Activated CD4-positive, alpha-beta T cell treated with anti-CD3 and anti-CD28 coated beads, Interleukin-2, amount 10 ng/mL, durations not matched to agents 7 days and 5 days (primary cell): Measurements from ENCODE around the gene CARD19. TPM values are rescaled to one million over a fixed set of nuclear protein-coding genes. Genes with fewer than 3 reads are reported as not detected.

Experiments used
- CTCF ChIA-PET: fragments of 350-600 bp; sonication (Branson Sonifier 250); formaldehyde crosslinking; loops from one replicate; lab custom pipeline; 2021; ENCODE audit warnings: antibody characterized with exemption; lab: Charles Lee
- POLR2A ChIA-PET: fragments of 350-600 bp; sonication (Branson Sonifier 250); formaldehyde crosslinking; loops from one replicate; lab custom pipeline; 2021; ENCODE audit warnings: antibody characterized with exemption; lab: Charles Lee
- DNase-seq: peaks from one replicate; pipeline ENCODE4 v3.0.0-alpha.2; 2020
- H3K27ac Mint-ChIP-seq: one replicate; pipeline ENCODE4 v1.8.0; 2021; ENCODE audit warnings: mild to moderate bottlenecking, moderate library complexity, mixed read lengths
- H3K27me3 Mint-ChIP-seq: one replicate; pipeline ENCODE4 v1.8.0; 2021; ENCODE audit warnings: mixed read lengths
- H3K36me3 Mint-ChIP-seq: one replicate; pipeline ENCODE4 v1.8.0; 2021; ENCODE audit warnings: low read depth, mixed read lengths
- H3K4me1 Mint-ChIP-seq: one replicate; pipeline ENCODE4 v1.8.0; 2021; ENCODE audit warnings: mixed read lengths
- H3K4me3 Mint-ChIP-seq: one replicate; pipeline ENCODE4 v1.8.0; 2021; ENCODE audit warnings: mild to moderate bottlenecking, moderate library complexity, mixed read lengths
- H3K9me3 Mint-ChIP-seq: one replicate; pipeline ENCODE4 v1.8.0; 2021; ENCODE audit warnings: mixed read lengths
- total RNA-seq, 2 experiments: library from RNA; stranded (reverse); gene quantifications; one replicate each; pipeline ENCODE4 v1.2.3, GENCODE V29; 2021

Gene CARD19
- total RNA-seq, 2 experiments from 2014 or later: 40.3 to 42.6 TPM

- Mint-ChIP-seq H3K9me3 (no peaks in the 10 kb centered on the region), H3K27me3 (no peaks in the 10 kb centered on the region), H3K27ac (no peak overlapping the region), H3K4me3 (no peak overlapping the region), H3K4me1 (peaks cover 46% of the 10 kb centered on the region), H3K36me3 (peaks cover 59% of the 10 kb centered on the region)
- ChIA-PET CTCF (interaction anchor here (1.1 kb wide), 1 partner anchor 9 kb away, joined by 3 read pairs; no protein-coding TSS in a partner anchor), POLR2A (no interaction called here)
- DNase-seq: no peak
Observed at GRCh38 chr9:93071464-93071863, 24.6 kb upstream of the CARD19 start.

GRCh38 chr9:93072383-93072795 lies 23.6 kb upstream of the CARD19 start:
- ChIA-PET POLR2A (no interaction called here), CTCF (interaction anchor here (1.0 to 1.2 kb wide), 2 partner anchors 8 to 10 kb away, joined by 4 to 7 read pairs; no protein-coding TSS in a partner anchor)
- no peaks in the 10 kb centered on the region for H3K27me3 Mint-ChIP-seq
- peaks cover 42% of the 10 kb centered on the region for H3K4me1 Mint-ChIP-seq
- H3K27ac Mint-ChIP-seq: peak overlapping the region; percentile 6
- H3K9me3 Mint-ChIP-seq: no peaks in the 10 kb centered on the region
- peaks cover 59% of the 10 kb centered on the region for H3K36me3 Mint-ChIP-seq
- DNase-seq: no peak
- H3K4me3 Mint-ChIP-seq: no peak overlapping the region

GRCh38 chr9:93076101-93076791 lies 19.8 kb upstream of the CARD19 start:
- H3K4me3 Mint-ChIP-seq: no peak overlapping the region
- DNase-seq: no peak
- peaks cover 50% of the 10 kb centered on the region for H3K36me3 Mint-ChIP-seq
- POLR2A ChIA-PET: no interaction called here
- H3K27ac Mint-ChIP-seq: no peak overlapping the region
- no peaks in the 10 kb centered on the region for H3K9me3 Mint-ChIP-seq
- H3K27me3 Mint-ChIP-seq: no peaks in the 10 kb centered on the region
- CTCF ChIA-PET: interaction anchor here (0.5 to 2.0 kb wide), 7 partner anchors 12 to 104 kb away, joined by 3 to 7 read pairs (median 3); no protein-coding TSS in a partner anchor
- peaks cover 29% of the 10 kb centered on the region for H3K4me1 Mint-ChIP-seq

DNA sequence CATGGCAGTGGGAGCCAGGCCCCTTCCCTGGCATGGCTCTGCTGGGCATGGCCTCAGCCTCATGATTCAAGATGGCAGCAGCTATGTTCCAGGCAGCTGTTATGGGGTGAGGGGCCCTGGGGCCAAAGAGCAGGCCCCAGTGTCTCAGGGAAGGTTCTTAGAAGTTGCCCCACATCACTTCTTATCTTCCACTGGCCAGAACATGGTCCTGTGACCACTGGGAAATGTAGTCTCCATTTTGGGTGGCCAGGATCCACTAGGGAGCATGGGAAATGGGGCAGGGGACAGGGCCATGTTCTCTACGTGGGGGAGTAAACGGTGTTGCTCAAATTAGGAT lies 19.3 kb upstream of the CARD19 start:
- Mint-ChIP-seq H3K36me3 (peaks cover 51% of the 10 kb centered on the region), H3K4me3 (no peak overlapping the region)

GRCh38 chr9:93077367-93077766 lies 18.6 kb upstream of the CARD19 start:
- CTCF ChIA-PET: no interaction called here
- H3K27ac Mint-ChIP-seq: no peak overlapping the region
- POLR2A ChIA-PET: no interaction called here
- H3K27me3 Mint-ChIP-seq: no peaks in the 10 kb centered on the region
- DNase-seq: no peak
- H3K4me1 Mint-ChIP-seq: peaks cover 33% of the 10 kb centered on the region
- H3K4me3 Mint-ChIP-seq: no peak overlapping the region
- H3K9me3 Mint-ChIP-seq: no peaks in the 10 kb centered on the region
- H3K36me3 Mint-ChIP-seq: peaks cover 53% of the 10 kb centered on the region

More for the DNA sequence above, 19.3 kb upstream of the CARD19 start:
- ChIA-PET CTCF (interaction anchor here (1.1 to 2.0 kb wide), 2 partner anchors 16 to 32 kb away, joined by 3 to 6 read pairs; no protein-coding TSS in a partner anchor), POLR2A (no interaction called here)
- no peak for DNase-seq
- H3K9me3 Mint-ChIP-seq: no peaks in the 10 kb centered on the region
- H3K27me3 Mint-ChIP-seq: no peaks in the 10 kb centered on the region
- H3K4me1 Mint-ChIP-seq: peaks cover 29% of the 10 kb centered on the region
- no peak overlapping the region for H3K27ac Mint-ChIP-seq

DNA sequence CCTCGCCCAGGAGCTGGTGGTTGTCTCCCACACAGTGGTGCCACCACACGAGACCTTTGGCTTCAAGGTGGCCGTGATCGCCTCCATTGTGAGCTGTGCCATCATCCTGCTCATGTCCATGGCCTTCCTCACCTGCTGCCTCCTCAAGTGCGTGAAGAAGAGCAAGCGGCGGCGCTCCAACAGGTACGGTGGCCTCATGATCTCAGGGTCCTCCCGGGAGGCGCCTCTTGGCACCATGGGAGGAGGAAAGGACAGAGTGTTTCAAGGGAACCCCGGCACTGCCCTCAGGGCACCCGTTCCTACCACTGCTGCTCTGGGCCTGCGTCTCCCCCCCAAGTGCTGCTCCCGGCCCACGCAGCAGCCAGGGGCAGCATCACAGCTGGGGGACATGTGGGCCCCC lies 18.2 kb upstream of the CARD19 start:
- Mint-ChIP-seq H3K36me3 (peaks cover 53% of the 10 kb centered on the region), H3K9me3 (no peaks in the 10 kb centered on the region), H3K4me3 (no peak overlapping the region), H3K27me3 (no peaks in the 10 kb centered on the region), H3K27ac (no peak overlapping the region), H3K4me1 (peaks cover 34% of the 10 kb centered on the region)
- ChIA-PET CTCF (no interaction called here), POLR2A (no interaction called here)
- no peak for DNase-seq

GRCh38 chr9:93079371-93079770 lies 16.6 kb upstream of the CARD19 start:
- DNase-seq: no peak
- ChIA-PET CTCF (interaction anchor here (0.9 to 1.6 kb wide), 3 partner anchors 11 to 76 kb away, joined by 3 to 5 read pairs (median 3); no protein-coding TSS in a partner anchor), POLR2A (no interaction called here)
- H3K36me3 Mint-ChIP-seq: peaks cover 58% of the 10 kb centered on the region
- H3K9me3 Mint-ChIP-seq: no peaks in the 10 kb centered on the region
- H3K4me1 Mint-ChIP-seq: peaks cover 41% of the 10 kb centered on the region
- H3K4me3 Mint-ChIP-seq: no peak overlapping the region
- no peak overlapping the region for H3K27ac Mint-ChIP-seq
- no peaks in the 10 kb centered on the region for H3K27me3 Mint-ChIP-seq

GRCh38 chr9:93080406-93080805 lies 15.6 kb upstream of the CARD19 start:
- H3K4me1 Mint-ChIP-seq: peaks cover 36% of the 10 kb centered on the region
- peaks cover 61% of the 10 kb centered on the region for H3K36me3 Mint-ChIP-seq
- H3K9me3 Mint-ChIP-seq: peaks cover under 1% of the 10 kb centered on the region
- H3K27me3 Mint-ChIP-seq: no peaks in the 10 kb centered on the region
- H3K4me3 Mint-ChIP-seq: no peak overlapping the region
- POLR2A ChIA-PET: no interaction called here
- no peak overlapping the region for H3K27ac Mint-ChIP-seq
- CTCF ChIA-PET: interaction anchor here (1.4 kb wide), 1 partner anchor 9 kb away, joined by 3 read pairs; no protein-coding TSS in a partner anchor
- no peak for DNase-seq

DNA sequence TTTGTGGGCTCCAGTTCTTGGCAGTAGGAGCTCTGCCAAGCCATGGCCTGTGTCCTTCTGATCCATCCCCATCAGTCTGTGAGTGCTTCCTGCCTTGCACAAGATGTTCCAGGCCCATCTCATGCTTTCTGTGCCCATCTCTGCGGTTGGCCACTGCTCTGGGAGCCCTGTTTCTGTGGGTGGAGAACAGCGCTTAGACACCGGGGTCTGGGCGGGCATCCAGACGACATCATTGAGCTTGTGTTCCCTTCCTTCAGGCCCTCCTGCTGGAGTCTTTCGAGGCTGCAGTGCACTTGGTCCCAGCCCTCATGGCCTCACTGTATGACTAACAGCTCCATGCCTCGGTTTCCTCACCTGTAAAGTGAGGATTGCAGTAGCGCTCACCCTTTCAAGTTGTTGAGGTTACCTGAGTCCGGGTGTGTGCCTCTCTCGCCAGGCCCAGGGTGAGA lies 14.9 kb upstream of the CARD19 start:
- no peak for DNase-seq
- no peaks in the 10 kb centered on the region for H3K27me3 Mint-ChIP-seq
- peaks cover 37% of the 10 kb centered on the region for H3K4me1 Mint-ChIP-seq
- ChIA-PET CTCF (interaction anchor here (0.8 to 1.4 kb wide), 2 partner anchors 10 to 15 kb away, joined by 3 read pairs; partner anchors contain the start of gene CARD19), POLR2A (no interaction called here)
- peaks cover 66% of the 10 kb centered on the region for H3K36me3 Mint-ChIP-seq
- no peak overlapping the region for H3K27ac Mint-ChIP-seq
- peaks cover 2% of the 10 kb centered on the region for H3K9me3 Mint-ChIP-seq
- H3K4me3 Mint-ChIP-seq: no peak overlapping the region

- Mint-ChIP-seq H3K36me3 (peaks cover 69% of the 10 kb centered on the region), H3K27ac (peak overlapping the region; percentile 41), H3K27me3 (no peaks in the 10 kb centered on the region), H3K9me3 (peaks cover 6% of the 10 kb centered on the region), H3K4me1 (peaks cover 41% of the 10 kb centered on the region), H3K4me3 (no peak overlapping the region)
- POLR2A ChIA-PET: no interaction called here
- no peak for DNase-seq
- CTCF ChIA-PET: interaction anchor here (1.9 kb wide), 1 partner anchor 9 kb away, joined by 7 read pairs; no protein-coding TSS in a partner anchor
Observed at GRCh38 chr9:93081931-93082330, 14.1 kb upstream of the CARD19 start.

- Mint-ChIP-seq H3K4me3 (no peak overlapping the region), H3K27ac (peak overlapping the region; percentile 93), H3K4me1 (peaks cover 38% of the 10 kb centered on the region), H3K36me3 (peaks cover 68% of the 10 kb centered on the region), H3K27me3 (no peaks in the 10 kb centered on the region), H3K9me3 (peaks cover 6% of the 10 kb centered on the region)
- POLR2A ChIA-PET: interaction anchor here (0.9 kb wide), 1 partner anchor 18 kb away, joined by 3 read pairs; no protein-coding TSS in a partner anchor
- no peak for DNase-seq
- CTCF ChIA-PET: interaction anchor here (0.6 to 1.9 kb wide), 3 partner anchors 10 to 24 kb away, joined by 3 to 7 read pairs (median 3); no protein-coding TSS in a partner anchor
Observed at GRCh38 chr9:93082841-93083411, 13.1 kb upstream of the CARD19 start.

GRCh38 chr9:93083592-93084470 lies 12.2 kb upstream of the CARD19 start:
- H3K4me3 Mint-ChIP-seq: no peak overlapping the region

More at GRCh38 chr9:93083592-93084470, 12.2 kb upstream of the CARD19 start:
- Mint-ChIP-seq H3K9me3 (peaks cover 6% of the 10 kb centered on the region), H3K27me3 (no peaks in the 10 kb centered on the region), H3K27ac (peak overlapping the region; percentile 93), H3K4me1 (peaks cover 42% of the 10 kb centered on the region), H3K36me3 (peaks cover 74% of the 10 kb centered on the region)
- peak; percentile 34 for DNase-seq
- CTCF ChIA-PET: interaction anchor here (1.1 to 1.9 kb wide), 3 partner anchors 11 to 25 kb away, joined by 3 to 7 read pairs (median 3); no protein-coding TSS in a partner anchor
- POLR2A ChIA-PET: no interaction called here
